Left renal pelvis (tissue), 4 donors: ENCODE results near the gene ELOVL4. TPM values are rescaled to one million over a fixed set of nuclear protein-coding genes. Genes with fewer than 3 reads are reported as not detected.

Source experiments
- polyA plus RNA-seq, 4 donors: library from polyadenylated mRNA; unstranded; fragments of 120-200 nt; gene quantifications; one replicate each; pipeline ENCODE4 v1.2.1, GENCODE V29; 2013; ENCODE audit not compliant: insufficient read length in 4 of 4

Gene ELOVL4
- polyA plus RNA-seq, 4 donors = 3.2 to 8.0 (median 4.1) TPM

Other genes starting within 250 kb of the ELOVL4 start
- 10 to 100 TPM; 18.3 to 28.5 (median 20.5) TPM for gene TTK, start 57.1 kb upstream of the ELOVL4 start, polyA plus RNA-seq
- 10 to 100 TPM; 22.6 to 37.5 (median 29.8) TPM for gene BCKDHB, start 159.1 kb upstream of the ELOVL4 start, polyA plus RNA-seq